ENCODE data around the gene ABHD14A.
A peak's percentile ranks its signal among the peaks of the same experiment; 100 is the strongest.

ABHD14A gene

GRCh38 chr3:52006820-52007133, 31.9 kb downstream of the ABHD14A start:
- no peaks in the 10 kb centered on the region for H3K9me3 ChIP-seq (ENCODE audit: control insufficient read depth, low read length)
- no peak overlapping the region for H2BK15ac ChIP-seq (ENCODE audit: low read depth, poor library complexity, severe bottlenecking)
- no peak overlapping the region for H3K4me2 ChIP-seq (ENCODE audit: low read length, poor library complexity, severe bottlenecking)
- no peaks in the 10 kb centered on the region for H3K36me3 ChIP-seq (ENCODE audit: control insufficient read depth in 1 of 2, insufficient read depth in 2 of 2, low read depth in 1 of 2, low read length in 2 of 2)
- no peak overlapping the region for H2AK5ac ChIP-seq (ENCODE audit: low read length, severe bottlenecking)
- H3K4me3 ChIP-seq (ENCODE audit: insufficient read depth in 1 of 2, low read depth in 1 of 2, low read length in 2 of 2): no peak overlapping the region
- H3K9ac ChIP-seq (ENCODE audit: low read length): no peak overlapping the region
- peaks cover 0 to 29% of the 10 kb centered on the region in 2 experiments for H3K27me3 ChIP-seq (ENCODE audit: control insufficient read depth in 1 of 2, insufficient read depth in 1 of 2, low read length in 2 of 2)
- no peak for DNase-seq
- no peak overlapping the region for H2AFZ ChIP-seq (ENCODE audit: low read depth, low read length)
- no peak overlapping the region for H3K23ac ChIP-seq (ENCODE audit: low read length in 2 of 2)
- H3K4ac ChIP-seq (ENCODE audit: low read depth in 1 of 2, low read length in 2 of 2): no peak overlapping the region
- H4K91ac ChIP-seq (ENCODE audit: low read length): no peak overlapping the region
- H2BK5ac ChIP-seq (ENCODE audit: low read depth, low read length, poor library complexity, severe bottlenecking): no peak overlapping the region
- no peak overlapping the region for H4K8ac ChIP-seq (ENCODE audit: low read length)
- 89% methylated on average over 5 of the region's 6 CpGs for WGBS
- H3K27ac ChIP-seq (ENCODE audit: low read length, poor library complexity, severe bottlenecking): no peak overlapping the region
- no peak overlapping the region for H2BK12ac ChIP-seq (ENCODE audit: low read length in 2 of 2)
- H3K79me1 ChIP-seq (replicated peaks; ENCODE audit: low read length, poor library complexity, severe bottlenecking): no peaks in the 10 kb centered on the region
- H3K4me1 ChIP-seq (ENCODE audit: control insufficient read depth, insufficient read depth, low read depth, low read length): peaks cover 14% of the 10 kb centered on the region
- H3K18ac ChIP-seq (ENCODE audit: low read depth in 1 of 2, low read length in 2 of 2): no peak overlapping the region
- peak overlapping the region in 1 of 2 experiments; percentile 2 for H3K14ac ChIP-seq (ENCODE audit: low read length in 2 of 2)
- no peak overlapping the region for H2BK120ac ChIP-seq (ENCODE audit: low read depth, low read length)

- H3K14ac ChIP-seq (ENCODE audit: low read length in 2 of 2): no peak overlapping the region
- no peak overlapping the region for H2BK12ac ChIP-seq (ENCODE audit: low read length in 2 of 2)
- no peaks in the 10 kb centered on the region for H3K9me3 ChIP-seq (ENCODE audit: control insufficient read depth, low read length)
Measured at GRCh38 chr3:52007291-52007690, 32.4 kb downstream of the ABHD14A start.

GRCh38 chr3:52010431-52010830, 35.6 kb downstream of the ABHD14A start:
- H3K9me3 ChIP-seq (ENCODE audit: control insufficient read depth, low read length): no peaks in the 10 kb centered on the region
- no peak overlapping the region for H2BK120ac ChIP-seq (ENCODE audit: low read depth, low read length)
- no peak overlapping the region for H3K4me2 ChIP-seq (ENCODE audit: low read length, poor library complexity, severe bottlenecking)

More at GRCh38 chr3:52007291-52007690, 32.4 kb downstream of the ABHD14A start:
- H3K36me3 ChIP-seq (ENCODE audit: control insufficient read depth in 1 of 2, insufficient read depth in 2 of 2, low read depth in 1 of 2, low read length in 2 of 2): no peaks in the 10 kb centered on the region
- H3K27ac ChIP-seq (ENCODE audit: low read length, poor library complexity, severe bottlenecking): no peak overlapping the region
- no peak overlapping the region for H2BK120ac ChIP-seq (ENCODE audit: low read depth, low read length)
- no peak overlapping the region for H2BK15ac ChIP-seq (ENCODE audit: low read depth, poor library complexity, severe bottlenecking)
- H2AFZ ChIP-seq (ENCODE audit: low read depth, low read length): no peak overlapping the region
- no peak overlapping the region for H3K4me3 ChIP-seq (ENCODE audit: insufficient read depth in 1 of 2, low read depth in 1 of 2, low read length in 2 of 2)
- H4K91ac ChIP-seq (ENCODE audit: low read length): no peak overlapping the region
- H2BK5ac ChIP-seq (ENCODE audit: low read depth, low read length, poor library complexity, severe bottlenecking): no peak overlapping the region
- peaks cover 0 to 26% of the 10 kb centered on the region in 2 experiments for H3K27me3 ChIP-seq (ENCODE audit: control insufficient read depth in 1 of 2, insufficient read depth in 1 of 2, low read length in 2 of 2)
- H3K23ac ChIP-seq (ENCODE audit: low read length in 2 of 2): no peak overlapping the region
- H2AK5ac ChIP-seq (ENCODE audit: low read length, severe bottlenecking): no peak overlapping the region
- 82% methylated on average over 3 of the region's 4 CpGs for WGBS
- no peak overlapping the region for H3K4ac ChIP-seq (ENCODE audit: low read depth in 1 of 2, low read length in 2 of 2)
- H3K9ac ChIP-seq (ENCODE audit: low read length): no peak overlapping the region
- no peak overlapping the region for H4K8ac ChIP-seq (ENCODE audit: low read length)
- no peak overlapping the region for H3K4me2 ChIP-seq (ENCODE audit: low read length, poor library complexity, severe bottlenecking)
- no peaks in the 10 kb centered on the region for H3K79me1 ChIP-seq (replicated peaks; ENCODE audit: low read length, poor library complexity, severe bottlenecking)
- H3K4me1 ChIP-seq (ENCODE audit: control insufficient read depth, insufficient read depth, low read depth, low read length): peaks cover 14% of the 10 kb centered on the region
- H3K18ac ChIP-seq (ENCODE audit: low read depth in 1 of 2, low read length in 2 of 2): no peak overlapping the region
- DNase-seq: no peak

GRCh38 chr3:52012699-52013098, 37.8 kb downstream of the ABHD14A start:
- H3K27ac ChIP-seq (ENCODE audit: low read length, poor library complexity, severe bottlenecking): no peak overlapping the region
- no peak overlapping the region for H4K91ac ChIP-seq (ENCODE audit: low read length)
- no peak overlapping the region for H2BK5ac ChIP-seq (ENCODE audit: low read depth, low read length, poor library complexity, severe bottlenecking)
- H2AK5ac ChIP-seq (ENCODE audit: low read length, severe bottlenecking): no peak overlapping the region
- WGBS: 80% methylated on average over 7 of the region's 7 CpGs
- H4K8ac ChIP-seq (ENCODE audit: low read length): peak overlapping the region; percentile 27
- no peaks in the 10 kb centered on the region for H3K4me1 ChIP-seq (ENCODE audit: control insufficient read depth, insufficient read depth, low read depth, low read length)
- no peaks in the 10 kb centered on the region for H3K36me3 ChIP-seq (ENCODE audit: control insufficient read depth in 1 of 2, insufficient read depth in 2 of 2, low read depth in 1 of 2, low read length in 2 of 2)
- no peak overlapping the region for H3K4ac ChIP-seq (ENCODE audit: low read depth in 1 of 2, low read length in 2 of 2)
- H3K23ac ChIP-seq (ENCODE audit: low read length in 2 of 2): no peak overlapping the region
- no peak overlapping the region for H3K14ac ChIP-seq (ENCODE audit: low read length in 2 of 2)
- H3K4me2 ChIP-seq (ENCODE audit: low read length, poor library complexity, severe bottlenecking): no peak overlapping the region
- no peak overlapping the region for H3K18ac ChIP-seq (ENCODE audit: low read depth in 1 of 2, low read length in 2 of 2)
- H3K9me3 ChIP-seq (ENCODE audit: control insufficient read depth, low read length): no peaks in the 10 kb centered on the region
- H2AFZ ChIP-seq (ENCODE audit: low read depth, low read length): no peak overlapping the region
- peaks cover 0 to 2% of the 10 kb centered on the region in 2 experiments for H3K27me3 ChIP-seq (ENCODE audit: control insufficient read depth in 1 of 2, insufficient read depth in 1 of 2, low read length in 2 of 2)
- DNase-seq: no peak
- no peak overlapping the region for H2BK120ac ChIP-seq (ENCODE audit: low read depth, low read length)
- H3K4me3 ChIP-seq (ENCODE audit: insufficient read depth in 1 of 2, low read depth in 1 of 2, low read length in 2 of 2): no peak overlapping the region
- no peaks in the 10 kb centered on the region for H3K79me1 ChIP-seq (replicated peaks; ENCODE audit: low read length, poor library complexity, severe bottlenecking)
- no peak overlapping the region for H2BK15ac ChIP-seq (ENCODE audit: low read depth, poor library complexity, severe bottlenecking)
- no peak overlapping the region for H2BK12ac ChIP-seq (ENCODE audit: low read length in 2 of 2)
- H3K9ac ChIP-seq (ENCODE audit: low read length): no peak overlapping the region

More at GRCh38 chr3:52010431-52010830, 35.6 kb downstream of the ABHD14A start:
- Histone ChIP-seq H2AK5ac (ENCODE audit: low read length, severe bottlenecking) (no peak overlapping the region), H3K23ac (ENCODE audit: low read length in 2 of 2) (no peak overlapping the region), H4K8ac (ENCODE audit: low read length) (no peak overlapping the region), H2BK15ac (ENCODE audit: low read depth, poor library complexity, severe bottlenecking) (no peak overlapping the region), H3K36me3 (ENCODE audit: control insufficient read depth in 1 of 2, insufficient read depth in 2 of 2, low read depth in 1 of 2, low read length in 2 of 2) (no peaks in the 10 kb centered on the region), H2BK12ac (ENCODE audit: low read length in 2 of 2) (no peak overlapping the region), H3K27ac (ENCODE audit: low read length, poor library complexity, severe bottlenecking) (no peak overlapping the region), H3K4me1 (ENCODE audit: control insufficient read depth, insufficient read depth, low read depth, low read length) (peaks cover 9% of the 10 kb centered on the region), H3K18ac (ENCODE audit: low read depth in 1 of 2, low read length in 2 of 2) (no peak overlapping the region), H3K9ac (ENCODE audit: low read length) (no peak overlapping the region), H3K4ac (ENCODE audit: low read depth in 1 of 2, low read length in 2 of 2) (no peak overlapping the region), H3K14ac (ENCODE audit: low read length in 2 of 2) (no peak overlapping the region), H4K91ac (ENCODE audit: low read length) (no peak overlapping the region), H3K4me3 (ENCODE audit: insufficient read depth in 1 of 2, low read depth in 1 of 2, low read length in 2 of 2) (no peak overlapping the region), H2BK5ac (ENCODE audit: low read depth, low read length, poor library complexity, severe bottlenecking) (no peak overlapping the region), H2AFZ (ENCODE audit: low read depth, low read length) (no peak overlapping the region), H3K27me3 (ENCODE audit: control insufficient read depth in 1 of 2, insufficient read depth in 1 of 2, low read length in 2 of 2) (peaks cover 0 to 7% of the 10 kb centered on the region in 2 experiments), H3K79me1 (replicated peaks; ENCODE audit: low read length, poor library complexity, severe bottlenecking) (no peaks in the 10 kb centered on the region)
- no peak for DNase-seq

Data from mesenchymal stem cell (in vitro differentiated cells and primary cell).